CD4-positive, alpha-beta T cell treated with Interleukin-2 at 100 ng/mL for 4 hours (primary cell): ENCODE measurements around the gene CDC42.
"Not testable (repeated sequence)": the region's sequence is repeated elsewhere in the genome, so short reads cannot be mapped to it uniquely, and the experiment has no call there.

Experiments used
- DNase-seq: peaks from one replicate; pipeline ENCODE4 v3.0.0-alpha.2; 2020; ENCODE audit warnings: low spot score

CDC42 gene

DNA sequence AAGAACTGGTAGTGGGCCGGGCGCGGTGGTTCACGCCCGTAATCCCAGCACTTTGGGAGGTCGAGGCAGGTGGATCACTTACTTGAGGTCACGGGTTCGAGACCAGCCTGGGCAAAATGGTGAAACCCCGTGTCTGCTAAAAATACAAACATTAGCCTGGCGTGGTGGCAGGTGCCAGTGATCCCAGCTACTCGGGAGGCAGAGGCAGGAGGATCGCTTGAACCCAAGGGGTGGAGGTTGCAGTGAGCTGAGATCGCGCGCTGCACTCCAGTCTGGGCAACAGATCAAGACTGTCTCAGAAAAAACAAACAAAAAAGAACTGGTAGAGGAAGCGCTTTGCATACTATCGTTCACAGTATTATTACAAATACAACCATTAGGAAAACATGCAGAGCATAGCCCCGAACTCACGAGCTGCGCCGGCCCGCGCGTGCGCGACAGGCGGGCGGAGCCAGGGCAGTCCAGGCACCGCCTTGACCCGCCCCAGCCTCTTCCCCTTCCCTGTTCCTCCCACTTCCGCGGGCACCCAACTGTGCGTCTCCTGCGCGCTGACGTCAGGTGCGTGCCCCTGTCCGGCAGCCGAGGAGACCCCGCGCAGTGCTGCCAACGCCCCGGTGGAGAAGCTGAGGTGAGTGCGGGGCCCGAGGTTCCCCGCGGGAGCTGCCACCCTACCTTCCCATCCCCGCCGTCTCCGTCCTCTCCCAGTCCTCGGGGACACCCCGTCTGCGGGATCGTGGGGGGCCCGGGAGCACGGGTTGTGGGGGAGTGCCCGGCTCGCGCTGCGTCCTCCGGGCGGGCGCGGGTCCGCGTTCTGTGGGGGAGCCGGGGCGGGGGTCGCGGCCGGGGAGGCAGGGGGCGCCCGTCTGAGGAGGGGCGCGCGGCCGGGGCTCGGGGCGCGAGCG is at the start of gene CDC42:
TSS of gene CDC42 (plus strand) at position 595 of the 902 bp plus-strand sequence. CDS start 25,770 bp downstream, outside the sequence.
- DNase-seq, result peak; percentile 98

GRCh38 chr1:22002875-22003274 is 49.6 kb upstream of the CDC42 start:
- not testable (repeated sequence) for DNase-seq

GRCh38 chr1:22003959-22004358 is 48.5 kb upstream of the CDC42 start:
- not testable (repeated sequence) for DNase-seq

DNA sequence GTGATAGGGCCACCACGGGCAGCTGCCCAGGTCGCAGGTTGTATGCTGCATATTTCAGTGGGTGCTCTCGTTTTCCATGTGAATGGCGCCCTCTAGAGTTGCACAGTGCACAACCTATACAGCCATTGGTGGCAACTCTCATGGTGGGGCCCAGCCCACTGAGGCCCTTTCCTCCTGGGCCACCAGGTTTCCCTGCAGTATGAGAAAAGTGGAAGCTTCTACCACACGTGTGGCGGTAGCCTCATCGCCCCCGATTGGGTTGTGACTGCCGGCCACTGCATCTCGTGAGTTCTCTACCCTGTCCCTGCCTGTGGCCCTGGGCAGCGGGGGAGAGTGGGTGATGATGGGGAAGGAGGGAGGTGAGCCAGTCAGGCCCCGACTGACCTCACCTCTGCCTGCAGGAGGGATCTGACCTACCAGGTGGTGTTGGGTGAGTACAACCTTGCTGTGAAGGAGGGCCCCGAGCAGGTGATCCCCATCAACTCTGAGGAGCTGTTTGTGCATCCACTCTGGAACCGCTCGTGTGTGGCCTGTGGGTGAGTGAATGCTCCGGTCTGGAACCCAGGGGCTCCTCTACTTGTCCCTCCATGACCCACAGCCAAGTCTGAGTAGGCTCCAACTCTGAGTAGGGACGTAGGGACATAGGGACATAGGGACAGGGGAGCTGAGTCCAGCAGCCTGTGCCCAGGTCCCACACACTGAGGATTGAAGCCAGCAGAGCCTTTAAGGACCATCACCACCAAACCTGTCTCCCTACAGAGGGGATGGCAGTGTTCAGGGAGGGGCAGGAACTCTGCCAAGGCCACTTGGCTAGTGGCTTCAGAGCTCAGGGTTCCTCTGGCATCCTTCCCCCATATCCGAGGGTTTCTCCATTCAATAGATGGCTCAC is 47.0 kb upstream of the CDC42 start:
- DNase-seq, result peak; percentile 36

DNA sequence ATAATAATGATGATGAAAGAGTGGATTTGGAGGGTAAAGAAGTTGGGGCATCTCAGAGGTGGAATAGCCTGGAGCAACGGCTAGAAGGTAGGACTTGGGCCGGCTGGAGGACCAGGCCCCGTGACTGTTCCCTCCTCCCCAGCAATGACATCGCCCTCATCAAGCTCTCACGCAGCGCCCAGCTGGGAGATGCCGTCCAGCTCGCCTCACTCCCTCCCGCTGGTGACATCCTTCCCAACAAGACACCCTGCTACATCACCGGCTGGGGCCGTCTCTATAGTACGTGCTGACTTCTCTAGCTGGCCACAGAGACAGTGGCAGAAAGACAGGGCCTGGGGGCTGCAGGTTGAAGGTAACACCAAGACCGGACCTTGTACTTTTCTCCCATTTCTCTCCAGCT is 45.8 kb upstream of the CDC42 start:
- DNase-seq, result not testable (repeated sequence)

- not testable (repeated sequence) for DNase-seq
Measured at GRCh38 chr1:22007262-22007661, 45.2 kb upstream of the CDC42 start.

DNA sequence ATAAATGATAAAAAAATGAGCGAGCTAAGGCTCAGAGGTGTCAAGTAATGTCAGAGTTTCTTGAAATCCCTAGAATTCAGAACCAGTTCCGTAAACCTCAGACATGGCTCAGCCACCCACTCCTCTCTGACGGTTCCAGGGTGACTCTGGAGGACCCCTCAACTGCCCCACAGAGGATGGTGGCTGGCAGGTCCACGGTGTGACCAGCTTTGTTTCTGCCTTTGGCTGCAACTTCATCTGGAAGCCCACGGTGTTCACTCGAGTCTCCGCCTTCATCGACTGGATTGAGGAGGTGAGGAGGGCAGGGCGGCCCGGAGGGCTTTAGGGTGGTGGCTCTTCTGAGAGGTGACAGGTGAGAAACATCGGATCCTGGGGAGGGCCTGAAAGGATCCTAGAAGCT is 42.9 kb upstream of the CDC42 start:
- DNase-seq, result not testable (repeated sequence)

GRCh38 chr1:22012752-22013151 is 39.8 kb upstream of the CDC42 start:
- DNase-seq, result not testable (repeated sequence)

DNA sequence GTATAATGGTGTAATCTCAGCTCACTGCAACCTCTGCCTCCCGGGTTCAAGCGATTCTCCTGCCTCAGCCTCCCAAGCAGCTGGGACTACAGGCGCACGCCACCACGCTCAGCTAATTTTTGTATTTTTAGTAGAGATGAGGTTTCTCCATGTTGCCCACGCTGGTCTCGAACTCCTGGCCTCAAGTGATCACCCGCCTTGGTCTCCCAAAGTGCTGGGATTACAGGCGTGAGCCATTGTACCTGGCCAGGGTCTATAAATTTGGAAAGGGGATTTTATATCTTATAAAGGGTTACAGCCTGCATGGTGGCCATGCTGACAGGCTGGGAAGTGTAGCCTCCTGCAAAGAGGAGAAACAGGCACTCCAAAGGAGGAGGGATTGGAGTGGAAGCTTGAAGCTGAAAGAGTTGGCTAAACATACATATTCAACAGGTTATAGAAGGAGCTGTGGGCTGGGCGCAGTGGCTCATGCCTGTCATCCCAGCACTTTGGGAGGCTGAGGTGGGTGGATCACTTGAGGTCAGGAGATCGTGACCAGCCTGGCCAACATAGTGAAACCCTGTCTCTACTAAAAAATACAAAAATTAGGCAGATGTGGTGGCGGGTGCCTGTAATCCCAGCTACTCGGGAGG is 37.8 kb upstream of the CDC42 start:
- not testable (repeated sequence) for DNase-seq

DNA sequence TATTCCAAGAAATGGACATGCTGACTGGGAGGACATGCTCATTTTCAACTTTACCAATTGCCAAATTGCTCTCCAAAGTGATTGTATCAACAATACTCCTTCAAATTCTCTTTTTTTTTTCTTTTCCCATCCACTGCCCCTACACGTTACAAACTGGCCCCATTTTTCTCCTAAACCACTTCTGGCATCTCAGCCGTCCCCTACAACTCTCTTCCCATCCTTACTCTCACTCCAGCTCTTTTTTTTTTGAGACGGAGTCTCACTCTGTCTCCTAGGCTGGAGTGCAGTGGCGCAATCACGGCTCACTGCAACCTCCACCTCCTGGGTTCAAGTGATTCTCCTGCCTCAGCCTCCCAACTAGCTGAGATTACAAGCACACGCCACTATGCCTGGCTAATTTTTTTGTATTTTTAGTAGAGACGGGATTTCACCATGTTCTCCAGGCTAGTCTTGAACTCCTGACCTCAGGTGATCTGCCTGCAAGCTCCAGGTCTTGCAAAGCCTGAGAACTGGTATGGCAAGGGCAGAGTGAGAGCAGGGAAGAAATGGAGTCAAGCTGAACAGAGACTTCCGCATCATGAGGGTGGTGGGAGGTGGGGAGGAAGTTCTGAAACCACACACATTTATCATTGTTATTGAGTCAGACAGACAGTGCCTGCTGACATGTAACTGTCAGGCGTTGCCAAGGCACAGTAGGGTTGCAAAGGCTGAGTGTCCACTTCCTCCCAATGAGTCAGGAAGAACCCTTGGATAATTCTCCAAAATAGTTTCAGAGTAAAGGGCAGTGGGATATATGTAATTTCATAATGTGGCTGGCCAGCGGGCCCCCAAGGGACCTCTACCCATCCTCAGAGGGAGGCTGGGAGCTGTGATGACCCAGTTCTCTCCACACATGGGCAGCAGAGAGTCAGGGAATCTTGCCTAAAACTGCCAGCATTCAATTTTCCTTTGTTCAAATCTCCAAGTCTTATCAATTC is 33.6 kb upstream of the CDC42 start:
- peak; percentile 75 for DNase-seq

DNA sequence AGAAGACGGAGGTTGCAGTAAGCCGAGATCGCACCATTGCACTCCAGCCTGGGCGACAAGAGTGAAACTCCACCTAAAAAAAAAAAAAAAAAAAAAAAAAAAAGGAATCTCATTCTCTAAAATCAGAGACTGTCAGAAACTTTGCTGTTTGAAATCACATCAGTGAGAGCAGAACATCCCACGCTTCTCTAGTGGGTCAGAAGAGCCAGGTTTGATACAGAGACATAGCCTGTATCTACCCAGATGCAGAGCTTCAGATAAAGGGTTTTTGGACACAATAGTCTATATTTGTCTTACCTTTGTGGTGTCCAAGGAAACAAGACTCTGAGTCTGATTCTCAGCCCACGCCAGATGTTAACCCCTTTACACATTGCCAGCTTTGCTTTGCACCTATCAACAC is 31.4 kb upstream of the CDC42 start:
- no peak for DNase-seq

DNA sequence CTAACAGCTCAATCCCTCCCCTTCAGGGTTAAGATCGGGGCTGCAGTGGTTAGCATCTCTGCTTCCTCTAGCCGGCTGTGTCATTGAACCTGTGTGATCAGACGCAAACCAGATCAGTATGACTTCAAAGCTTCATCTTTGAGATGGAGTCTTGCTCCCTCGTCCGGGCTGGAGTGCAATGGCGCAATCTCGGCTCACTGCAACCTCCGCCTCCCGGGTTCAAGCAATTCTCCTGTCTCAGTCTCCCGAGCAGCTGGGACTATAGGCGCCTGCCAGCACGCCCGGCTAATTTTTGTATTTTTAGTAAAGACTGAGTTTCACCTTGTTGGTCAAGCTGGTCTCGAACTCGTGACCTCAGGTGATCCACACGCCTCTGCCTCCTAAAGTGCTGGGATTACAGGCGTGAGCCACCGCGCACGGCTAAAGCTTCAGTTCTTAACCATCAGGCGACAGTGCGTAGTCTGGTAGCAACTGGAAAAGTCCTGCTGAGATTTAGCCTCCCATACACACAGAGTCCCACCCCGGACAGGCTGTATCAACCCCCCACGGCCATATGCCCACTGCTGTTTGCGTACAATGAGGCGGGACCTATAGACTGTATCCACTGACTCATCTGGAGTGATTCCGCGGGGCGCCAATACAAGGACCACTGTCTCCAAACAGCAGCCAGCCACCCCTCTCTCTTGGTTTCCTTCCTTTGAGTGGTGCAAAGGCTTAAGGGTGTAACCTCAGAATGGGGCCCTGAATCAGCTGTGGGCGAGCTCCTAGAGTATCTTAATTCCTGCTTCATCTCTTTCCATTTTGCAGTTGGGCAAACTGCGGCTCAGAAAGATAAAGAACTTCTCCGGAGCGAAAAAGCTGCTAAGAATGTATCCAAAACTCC is 27.8 kb upstream of the CDC42 start:
- peak; percentile 86 for DNase-seq

GRCh38 chr1:22025368-22026155 is 26.9 kb upstream of the CDC42 start:
- DNase-seq, result peak; percentile 91

GRCh38 chr1:22026924-22027289 is 25.6 kb upstream of the CDC42 start:
- DNase-seq, result peak; percentile 26

DNA sequence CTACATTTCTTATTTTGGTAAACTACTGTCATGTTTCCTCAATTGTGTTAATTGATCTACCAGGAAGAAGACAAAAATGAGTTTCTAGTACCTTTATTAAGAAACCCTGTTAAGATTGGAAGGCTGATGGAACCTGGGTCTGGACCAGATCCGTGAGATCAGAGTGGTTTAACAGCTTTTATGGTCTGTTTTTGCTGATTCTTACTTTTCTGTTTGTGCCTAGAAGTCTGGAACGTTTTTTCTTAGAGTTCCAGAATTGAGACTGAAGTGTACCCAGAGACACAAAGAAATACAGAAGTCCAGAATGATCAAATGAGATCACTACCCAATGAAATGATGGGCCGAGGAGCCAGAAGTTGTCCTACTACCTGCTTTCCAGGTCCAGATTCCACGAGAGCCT is 22.5 kb upstream of the CDC42 start:
- DNase-seq, result no peak

DNA sequence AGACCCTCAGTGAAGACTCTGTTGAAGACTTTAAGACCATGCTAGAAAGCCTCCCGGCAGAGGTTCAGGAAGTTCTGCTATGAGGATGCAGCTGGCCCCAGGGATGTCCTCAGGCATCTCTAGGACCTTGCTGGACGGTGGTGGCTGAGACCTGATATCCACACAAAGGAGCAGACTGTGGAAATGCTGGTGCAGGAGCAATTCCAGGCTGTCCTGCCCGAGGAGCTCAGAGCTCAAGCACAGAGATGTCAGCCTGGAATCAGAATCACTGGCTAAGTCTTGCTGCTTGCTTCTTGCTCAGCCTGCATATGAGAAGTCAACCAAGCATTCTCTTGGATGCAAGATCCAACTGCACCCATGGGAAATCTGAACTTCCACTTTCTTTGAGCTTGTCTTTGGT is 22.0 kb upstream of the CDC42 start:
- DNase-seq, result no peak

DNA sequence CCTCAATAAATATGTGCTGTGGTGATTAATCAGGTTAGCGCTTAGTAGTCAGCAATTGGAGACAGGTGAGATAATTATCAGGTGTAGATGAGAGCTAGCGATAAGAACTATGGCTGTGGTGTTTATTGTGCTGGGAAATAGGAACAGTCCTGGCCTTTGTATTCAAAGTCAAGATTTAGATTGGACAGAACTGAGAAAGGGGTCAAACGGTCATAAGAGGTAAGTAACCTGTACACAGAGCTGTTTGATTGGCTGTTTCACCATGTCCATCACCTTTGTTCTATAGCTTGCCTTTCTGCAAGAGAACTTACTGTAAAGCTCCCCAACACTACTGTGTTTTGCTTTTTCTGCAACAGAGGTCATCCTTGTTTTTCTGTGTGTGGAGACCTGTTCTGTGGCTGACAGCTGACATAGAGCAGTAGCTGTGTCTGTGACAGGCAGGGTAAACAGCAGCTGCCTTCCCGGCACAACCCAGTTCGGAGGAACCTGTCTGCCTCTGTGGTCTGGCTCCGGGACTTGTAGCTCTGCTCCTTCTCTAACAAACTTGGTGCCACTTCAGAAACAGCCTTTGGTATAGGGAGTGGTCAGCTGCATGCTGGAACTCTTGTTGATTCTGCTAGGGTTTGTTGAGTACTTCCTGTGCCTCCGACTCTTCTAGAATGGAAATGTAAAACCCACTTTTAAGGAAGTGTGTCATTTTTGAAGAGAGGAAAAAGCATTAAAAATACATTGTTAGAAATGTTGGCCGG is 21.1 kb upstream of the CDC42 start:
- DNase-seq, result peak; percentile 23

GRCh38 chr1:22034834-22035233 is 17.7 kb upstream of the CDC42 start:
- DNase-seq, result not testable (repeated sequence)

DNA sequence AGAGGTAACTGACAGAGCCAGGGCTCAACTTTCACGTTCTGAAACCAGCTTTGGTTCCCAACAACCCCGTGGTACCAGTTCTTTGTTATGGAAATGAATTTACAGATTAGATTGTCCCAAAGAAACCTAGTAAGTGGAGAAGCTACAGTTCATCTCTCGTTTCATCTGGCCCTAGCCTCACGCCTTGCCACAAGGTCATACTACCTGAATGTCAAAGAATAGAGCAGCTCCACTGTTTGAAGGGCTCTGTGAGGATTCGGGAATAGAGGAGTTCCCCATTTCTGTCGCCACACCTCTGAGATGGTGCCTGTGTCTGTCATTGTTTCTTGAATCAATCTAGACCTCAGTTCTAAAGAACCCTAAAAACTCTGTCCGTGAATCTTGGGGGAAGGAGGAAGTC is 15.0 kb upstream of the CDC42 start:
- DNase-seq, result no peak
